Memory B cell (primary cell): Measurements from ENCODE around the gene ARL15.

Source experiments
- ATAC-seq: fragments of 150-1000 bp; cut with Tn5 transposase; 2 replicates; pipeline ENCODE4 v1.10.0; 2021; ENCODE audit warnings: low read depth, mild to moderate bottlenecking, moderate library complexity
- DNase-seq, 2 donors: peaks; one replicate each; pipeline ENCODE4 v3.0.0; 2022; ENCODE audit warnings: low spot score in 2 of 2
- H3K27ac Mint-ChIP-seq: one replicate; pipeline ENCODE4 v1.8.0; 2022; ENCODE audit warnings: mild to moderate bottlenecking, moderate library complexity, mixed read lengths
- H3K27me3 Mint-ChIP-seq: one replicate; pipeline ENCODE4 v1.8.0; 2022; ENCODE audit warnings: mixed read lengths
- H3K36me3 Mint-ChIP-seq: one replicate; pipeline ENCODE4 v1.8.0; 2022; ENCODE audit warnings: mild to moderate bottlenecking, mixed read lengths
- H3K4me1 Mint-ChIP-seq: one replicate; pipeline ENCODE4 v1.8.0; 2022; ENCODE audit warnings: mixed read lengths
- H3K4me3 Mint-ChIP-seq: one replicate; pipeline ENCODE4 v1.8.0; 2022; ENCODE audit warnings: mild to moderate bottlenecking, moderate library complexity, mixed read lengths
- H3K9me3 Mint-ChIP-seq: one replicate; pipeline ENCODE4 v1.8.0; 2022; ENCODE audit warnings: mixed read lengths

ARL15 gene

DNA sequence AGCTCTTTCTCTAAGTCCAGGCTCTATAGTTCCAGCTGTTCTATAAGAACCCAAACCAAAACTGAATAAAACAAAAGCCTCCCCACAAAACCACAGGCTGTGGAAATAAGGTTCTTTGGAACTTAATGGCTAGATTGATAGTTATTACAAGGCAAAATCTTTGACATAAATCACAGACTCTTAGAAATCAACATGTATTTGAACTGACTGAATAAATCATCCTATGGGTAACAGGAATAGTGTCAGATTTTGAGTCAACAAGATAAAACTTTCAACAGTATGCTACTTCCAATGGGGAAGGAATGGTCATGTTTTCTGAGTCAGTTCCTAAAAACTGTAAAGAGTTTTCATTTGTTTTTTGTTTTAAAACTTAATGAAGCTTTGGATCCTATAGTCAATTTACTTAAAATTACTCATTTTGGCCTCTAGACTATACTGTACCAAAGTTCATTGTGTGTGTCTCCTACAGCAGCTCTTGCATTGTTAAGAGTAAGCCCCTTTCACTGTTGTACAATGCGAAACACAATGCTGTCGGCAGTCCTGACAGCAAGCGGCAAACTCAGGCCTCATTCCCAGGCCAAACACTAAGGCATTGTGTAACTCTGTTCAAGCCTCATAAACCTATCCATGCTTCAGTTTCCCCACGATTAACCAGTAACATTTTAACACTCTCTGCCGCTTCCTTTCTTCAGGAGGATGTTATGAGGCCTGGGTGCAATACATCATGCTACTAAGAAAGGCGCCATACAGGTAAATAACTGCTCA is 134.1 kb downstream of the ARL15 start:
- Mint-ChIP-seq H3K4me1 (peaks cover 19% of the 10 kb centered on the region), H3K36me3 (peaks cover 17% of the 10 kb centered on the region), H3K27me3 (no peaks in the 10 kb centered on the region), H3K27ac (no peak overlapping the region), H3K4me3 (no peak overlapping the region), H3K9me3 (peaks cover 4% of the 10 kb centered on the region)
- ATAC-seq = no peak
- DNase-seq = no peak

- peaks cover 24% of the 10 kb centered on the region for H3K4me1 Mint-ChIP-seq
- H3K4me3 Mint-ChIP-seq = no peak overlapping the region
- H3K36me3 Mint-ChIP-seq = peaks cover 36% of the 10 kb centered on the region
- ATAC-seq (no peak), DNase-seq (no peak)
- no peak overlapping the region for H3K27ac Mint-ChIP-seq
- H3K9me3 Mint-ChIP-seq = peaks cover 4% of the 10 kb centered on the region
- H3K27me3 Mint-ChIP-seq = no peaks in the 10 kb centered on the region
Observed at GRCh38 chr5:54173251-54173650, 137.1 kb downstream of the ARL15 start.

DNA sequence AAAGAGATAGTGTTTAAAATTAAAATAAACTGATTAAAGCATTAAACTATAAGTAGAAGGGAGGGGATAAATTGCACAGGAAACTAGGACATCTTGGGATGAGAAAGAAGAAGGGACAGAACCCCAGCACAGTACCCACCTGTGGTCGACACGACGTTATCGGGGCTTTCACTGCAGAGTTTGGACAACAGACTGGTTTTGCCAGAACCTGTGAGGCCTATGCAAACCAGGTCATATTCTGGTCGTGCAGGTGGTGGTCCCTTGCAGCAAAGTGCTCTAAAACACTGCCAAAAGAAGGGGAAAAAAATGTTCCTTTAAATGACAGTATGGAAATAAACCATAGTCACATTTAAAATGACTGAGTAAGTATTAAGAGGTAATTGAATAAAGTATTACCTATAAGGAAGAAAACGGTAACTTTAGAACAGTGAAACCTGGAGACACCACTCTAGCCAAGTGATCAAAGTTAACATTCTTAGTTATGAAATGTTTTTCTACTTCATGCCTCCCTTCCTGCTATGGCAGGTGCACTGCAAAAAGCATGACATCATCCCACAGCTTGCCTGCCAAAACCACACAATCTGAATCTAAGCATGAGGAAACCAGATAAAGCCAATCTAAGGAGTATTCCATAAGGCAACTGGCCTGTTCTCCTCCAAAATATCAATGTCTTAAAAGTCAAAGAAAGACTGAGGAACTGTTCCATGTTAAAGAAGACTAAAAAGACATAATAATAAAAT is 138.6 kb downstream of the ARL15 start:
- no peaks in the 10 kb centered on the region for H3K27me3 Mint-ChIP-seq
- H3K4me1 Mint-ChIP-seq = peaks cover 19% of the 10 kb centered on the region
- H3K4me3 Mint-ChIP-seq = no peak overlapping the region
- ATAC-seq (no peak), DNase-seq (no peak)
- H3K36me3 Mint-ChIP-seq = peaks cover 46% of the 10 kb centered on the region
- no peak overlapping the region for H3K27ac Mint-ChIP-seq
- peaks cover 4% of the 10 kb centered on the region for H3K9me3 Mint-ChIP-seq

- H3K36me3 Mint-ChIP-seq = peaks cover 42% of the 10 kb centered on the region
Observed at GRCh38 chr5:54165687-54166086, 144.7 kb downstream of the ARL15 start.

GRCh38 chr5:54162184-54162583 is 148.2 kb downstream of the ARL15 start:
- H3K9me3 Mint-ChIP-seq = peaks cover 3% of the 10 kb centered on the region
- peaks cover 18% of the 10 kb centered on the region for H3K36me3 Mint-ChIP-seq
- no peak overlapping the region for H3K4me3 Mint-ChIP-seq
- H3K27me3 Mint-ChIP-seq = no peaks in the 10 kb centered on the region
- no peak overlapping the region for H3K27ac Mint-ChIP-seq
- peaks cover 3% of the 10 kb centered on the region for H3K4me1 Mint-ChIP-seq
- DNase-seq (no peak), ATAC-seq (no peak)

More at GRCh38 chr5:54165687-54166086, 144.7 kb downstream of the ARL15 start:
- Mint-ChIP-seq H3K9me3 (peaks cover 3% of the 10 kb centered on the region), H3K27me3 (no peaks in the 10 kb centered on the region), H3K4me1 (peaks cover 6% of the 10 kb centered on the region), H3K27ac (no peak overlapping the region), H3K4me3 (no peak overlapping the region)
- ATAC-seq (no peak), DNase-seq (no peak)

DNA sequence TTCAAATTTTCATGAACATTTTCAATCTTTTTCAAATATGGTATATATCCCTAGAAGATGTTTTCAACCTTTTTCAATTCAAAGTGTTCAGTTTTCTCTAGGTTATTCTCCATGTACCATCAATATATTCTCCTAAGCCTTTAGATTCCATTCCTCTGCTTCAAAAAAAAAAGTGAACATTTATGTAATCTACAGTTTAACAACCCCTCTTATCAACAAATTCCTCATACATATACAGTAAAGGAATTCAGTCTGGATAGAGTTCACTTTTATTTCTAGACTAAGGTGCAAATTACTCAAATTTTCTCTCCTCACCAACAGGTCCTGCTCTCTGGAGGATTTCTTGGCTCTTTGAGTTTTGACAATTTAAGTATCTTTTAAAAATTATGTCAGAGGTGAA is 150.0 kb downstream of the ARL15 start:
- Mint-ChIP-seq H3K27ac (no peak overlapping the region), H3K36me3 (peaks cover 12% of the 10 kb centered on the region), H3K4me3 (no peak overlapping the region), H3K9me3 (peaks cover 3% of the 10 kb centered on the region), H3K4me1 (peaks cover 3% of the 10 kb centered on the region), H3K27me3 (no peaks in the 10 kb centered on the region)
- ATAC-seq = no peak
- DNase-seq = no peak

- H3K4me3 Mint-ChIP-seq = no peak overlapping the region
- DNase-seq = no peak
- ATAC-seq = no peak
- no peak overlapping the region for H3K27ac Mint-ChIP-seq
- H3K36me3 Mint-ChIP-seq = peaks cover 10% of the 10 kb centered on the region
- H3K27me3 Mint-ChIP-seq = no peaks in the 10 kb centered on the region
- peaks cover 3% of the 10 kb centered on the region for H3K4me1 Mint-ChIP-seq
- peaks cover 1% of the 10 kb centered on the region for H3K9me3 Mint-ChIP-seq
Observed at GRCh38 chr5:54159893-54160195, 150.5 kb downstream of the ARL15 start.

GRCh38 chr5:54159153-54159892 is 151.1 kb downstream of the ARL15 start:
- DNase-seq (no peak), ATAC-seq (no peak)
- Mint-ChIP-seq H3K4me1 (peaks cover 3% of the 10 kb centered on the region), H3K4me3 (no peak overlapping the region), H3K27me3 (no peaks in the 10 kb centered on the region), H3K9me3 (no peaks in the 10 kb centered on the region), H3K27ac (no peak overlapping the region), H3K36me3 (peaks cover 7% of the 10 kb centered on the region)

DNA sequence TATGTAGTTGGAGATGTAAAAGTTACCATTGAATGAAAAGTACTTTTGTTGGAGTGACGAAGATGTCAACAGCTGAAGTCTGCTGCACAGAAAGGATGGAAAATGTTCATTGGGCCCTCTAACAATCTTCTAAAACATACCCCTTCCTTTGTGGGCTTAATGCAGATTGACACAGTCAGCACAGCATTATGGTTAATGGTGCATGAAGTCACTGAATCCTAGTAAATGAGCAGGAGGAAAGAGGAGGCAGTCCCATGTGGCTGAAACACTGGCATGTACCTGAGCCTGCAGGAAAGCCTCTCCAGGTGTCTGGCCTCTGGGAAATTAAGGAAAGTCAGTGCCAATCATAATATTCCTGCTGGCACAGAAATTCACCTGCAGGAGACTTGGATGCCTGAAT is 153.8 kb downstream of the ARL15 start:
- H3K27ac Mint-ChIP-seq = no peak overlapping the region
- H3K4me1 Mint-ChIP-seq = peaks cover 4% of the 10 kb centered on the region
- H3K4me3 Mint-ChIP-seq = no peak overlapping the region
- H3K9me3 Mint-ChIP-seq = no peaks in the 10 kb centered on the region
- DNase-seq (no peak), ATAC-seq (no peak)
- H3K36me3 Mint-ChIP-seq = peaks cover 13% of the 10 kb centered on the region
- H3K27me3 Mint-ChIP-seq = no peaks in the 10 kb centered on the region

GRCh38 chr5:54150841-54151240 is 159.5 kb downstream of the ARL15 start:
- Mint-ChIP-seq H3K27ac (no peak overlapping the region), H3K27me3 (no peaks in the 10 kb centered on the region), H3K9me3 (no peaks in the 10 kb centered on the region), H3K4me3 (no peak overlapping the region), H3K36me3 (peaks cover 22% of the 10 kb centered on the region), H3K4me1 (peaks cover 10% of the 10 kb centered on the region)
- ATAC-seq = no peak
- no peak for DNase-seq

GRCh38 chr5:54148858-54149257 is 161.5 kb downstream of the ARL15 start:
- no peak for DNase-seq
- no peak overlapping the region for H3K27ac Mint-ChIP-seq
- H3K4me3 Mint-ChIP-seq = no peak overlapping the region
- ATAC-seq = no peak
- no peaks in the 10 kb centered on the region for H3K9me3 Mint-ChIP-seq
- peaks cover 26% of the 10 kb centered on the region for H3K36me3 Mint-ChIP-seq
- no peaks in the 10 kb centered on the region for H3K27me3 Mint-ChIP-seq
- peaks cover 10% of the 10 kb centered on the region for H3K4me1 Mint-ChIP-seq

- Mint-ChIP-seq H3K27ac (no peak overlapping the region), H3K27me3 (no peaks in the 10 kb centered on the region), H3K9me3 (no peaks in the 10 kb centered on the region), H3K4me3 (no peak overlapping the region), H3K4me1 (peaks cover 10% of the 10 kb centered on the region), H3K36me3 (peaks cover 23% of the 10 kb centered on the region)
- ATAC-seq = no peak
- no peak for DNase-seq
Observed at GRCh38 chr5:54148067-54148845, 162.1 kb downstream of the ARL15 start.

DNA sequence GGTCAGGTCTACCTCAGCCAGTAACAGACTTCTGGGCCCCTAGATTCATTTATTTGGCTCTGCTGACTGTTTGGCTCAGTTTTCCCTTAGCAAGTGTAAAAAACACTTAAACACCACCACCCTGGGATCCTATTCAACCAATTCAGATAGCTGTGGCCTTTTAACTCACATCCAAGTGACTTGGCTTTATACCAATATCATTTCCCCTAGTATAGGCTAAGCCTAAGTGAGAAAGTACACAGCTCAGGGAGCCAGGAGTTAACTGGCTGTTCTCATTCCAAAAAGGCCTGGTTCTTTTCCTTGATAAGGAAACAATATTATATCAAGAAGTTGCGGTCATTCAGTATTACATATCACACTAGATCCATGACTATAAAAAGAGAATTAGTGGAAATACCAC is 163.5 kb downstream of the ARL15 start:
- peaks cover 6% of the 10 kb centered on the region for H3K4me1 Mint-ChIP-seq
- ATAC-seq = no peak
- H3K27me3 Mint-ChIP-seq = no peaks in the 10 kb centered on the region
- H3K9me3 Mint-ChIP-seq = peaks cover 1% of the 10 kb centered on the region
- H3K27ac Mint-ChIP-seq = no peak overlapping the region
- no peak for DNase-seq
- H3K36me3 Mint-ChIP-seq = peaks cover 19% of the 10 kb centered on the region
- no peak overlapping the region for H3K4me3 Mint-ChIP-seq

DNA sequence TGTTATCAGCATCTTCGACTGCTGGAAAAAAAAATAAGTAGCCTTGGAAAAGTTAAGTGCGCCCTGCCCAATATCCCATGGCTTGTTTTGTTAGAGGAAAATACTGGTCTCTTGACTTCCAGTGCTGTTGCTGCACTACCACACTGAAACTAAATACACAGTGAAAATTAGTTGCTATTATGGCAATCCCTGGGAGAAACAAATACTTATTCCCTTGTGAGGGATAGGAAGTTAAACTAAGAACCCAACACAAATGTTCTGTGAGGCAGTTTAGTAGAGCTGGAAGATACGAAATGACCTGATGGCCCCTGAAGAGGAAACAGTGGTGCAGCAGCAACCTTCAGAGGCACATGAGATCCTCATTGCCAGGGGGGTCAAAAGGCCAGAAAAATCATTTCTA is 164.0 kb downstream of the ARL15 start:
- ATAC-seq (no peak), DNase-seq (no peak)
- no peak overlapping the region for H3K27ac Mint-ChIP-seq
- no peaks in the 10 kb centered on the region for H3K27me3 Mint-ChIP-seq
- no peak overlapping the region for H3K4me3 Mint-ChIP-seq
- peaks cover 6% of the 10 kb centered on the region for H3K4me1 Mint-ChIP-seq
- H3K9me3 Mint-ChIP-seq = peaks cover 1% of the 10 kb centered on the region
- peaks cover 19% of the 10 kb centered on the region for H3K36me3 Mint-ChIP-seq
